Thyroid gland (tissue), 4 donors: ENCODE measurements around the gene MYLK4.

Experiments used
- POLR2A ChIP-seq, 2 donors: fragments of 450-650 bp; IDR thresholded peaks; one replicate each; pipeline ENCODE4 v1.6.1; 2017; ENCODE audit warnings: antibody characterized with exemption in 2 of 2, mild to moderate bottlenecking in 2 of 2, moderate library complexity in 1 of 2
- TF ChIP-seq, protein P1 (sequence below), 6 experiments: fragments of 200-600 bp in 3 of 6; fragments of 450-650 bp in 3 of 6; sonication (generic) in 3 of 6; IDR thresholded peaks; one replicate each; pipeline ENCODE4 v1.5.1; 2016 to 2019; ENCODE audit warnings: antibody characterized with exemption in 6 of 6, mild to moderate bottlenecking in 2 of 6, inconsistent platforms in 1 of 6, moderate library complexity in 1 of 6

DNA sequence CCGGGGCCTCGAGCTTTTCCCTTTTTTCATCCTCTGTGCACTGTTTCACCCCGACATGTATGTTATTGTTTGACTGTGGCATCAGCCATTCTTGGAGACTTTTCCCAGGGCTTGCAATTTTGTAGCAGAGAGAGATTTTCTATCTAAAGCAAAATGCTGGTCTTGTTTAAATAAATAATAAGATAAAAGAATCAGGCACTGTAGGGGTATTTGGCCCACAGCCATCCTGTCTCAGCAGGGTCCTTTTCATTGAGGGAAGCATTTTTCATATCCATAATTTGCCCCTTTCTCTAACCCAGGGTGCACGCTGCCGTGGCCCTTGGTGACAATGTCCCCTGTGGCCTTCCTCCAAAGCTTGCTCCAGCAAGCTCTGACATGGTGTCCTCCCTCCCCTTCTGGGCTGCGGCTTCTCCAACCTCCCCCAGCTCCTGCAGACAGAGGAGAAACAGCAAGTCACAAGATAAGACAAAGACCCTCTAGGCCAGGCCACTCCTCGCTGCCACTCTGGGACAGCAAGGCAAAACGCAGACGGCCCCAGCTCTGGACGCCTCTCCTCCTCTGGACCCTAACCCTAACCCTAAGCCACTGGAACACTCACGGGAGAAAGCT lies 117.6 kb downstream of the MYLK4 start:
- TF ChIP-seq, protein P1, sequence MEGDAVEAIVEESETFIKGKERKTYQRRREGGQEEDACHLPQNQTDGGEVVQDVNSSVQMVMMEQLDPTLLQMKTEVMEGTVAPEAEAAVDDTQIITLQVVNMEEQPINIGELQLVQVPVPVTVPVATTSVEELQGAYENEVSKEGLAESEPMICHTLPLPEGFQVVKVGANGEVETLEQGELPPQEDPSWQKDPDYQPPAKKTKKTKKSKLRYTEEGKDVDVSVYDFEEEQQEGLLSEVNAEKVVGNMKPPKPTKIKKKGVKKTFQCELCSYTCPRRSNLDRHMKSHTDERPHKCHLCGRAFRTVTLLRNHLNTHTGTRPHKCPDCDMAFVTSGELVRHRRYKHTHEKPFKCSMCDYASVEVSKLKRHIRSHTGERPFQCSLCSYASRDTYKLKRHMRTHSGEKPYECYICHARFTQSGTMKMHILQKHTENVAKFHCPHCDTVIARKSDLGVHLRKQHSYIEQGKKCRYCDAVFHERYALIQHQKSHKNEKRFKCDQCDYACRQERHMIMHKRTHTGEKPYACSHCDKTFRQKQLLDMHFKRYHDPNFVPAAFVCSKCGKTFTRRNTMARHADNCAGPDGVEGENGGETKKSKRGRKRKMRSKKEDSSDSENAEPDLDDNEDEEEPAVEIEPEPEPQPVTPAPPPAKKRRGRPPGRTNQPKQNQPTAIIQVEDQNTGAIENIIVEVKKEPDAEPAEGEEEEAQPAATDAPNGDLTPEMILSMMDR (IDR thresholded peaks at IDR 0.05) = no peak
- TF ChIP-seq POLR2A (IDR thresholded peaks at IDR 0.05) = no peak
